Astrocyte (in vitro differentiated cells and primary cell): ENCODE results near the gene AKAP8. TPM values are rescaled to one million over a fixed set of nuclear protein-coding genes. Genes with fewer than 3 reads are reported as not detected.

Experiments used
- DNase-seq: peaks from one replicate; pipeline ENCODE4 v3.0.0-alpha.2; 2010; ENCODE audit warnings: low read depth
- FAIRE-seq: peaks from 2 replicates; lab custom pipeline; 2011; peaks lifted over from hg19 to GRCh38; lab: Jason Lieb, UNC
- H2AFZ ChIP-seq: 2 replicates; pipeline ENCODE4 v1.6.0; 2012; ENCODE audit warnings: low read depth, low read length, inconsistent platforms
- H3K27ac ChIP-seq: 2 replicates; pipeline ENCODE4 v1.5.1; 2011; ENCODE audit warnings: low read depth, low read length, inconsistent platforms
- H3K27me3 ChIP-seq: 2 replicates; pipeline ENCODE4 v1.6.0; 2011; ENCODE audit warnings: low read length, inconsistent platforms; ENCODE audit not compliant: insufficient read depth
- H3K36me3 ChIP-seq: 2 replicates; pipeline ENCODE4 v1.5.1; 2011; ENCODE audit warnings: low read length, inconsistent platforms; ENCODE audit not compliant: insufficient read depth
- H3K4me1 ChIP-seq: 2 replicates; pipeline ENCODE4 v1.5.1; 2011; ENCODE audit warnings: low read length, inconsistent platforms; ENCODE audit not compliant: insufficient read depth
- H3K4me2 ChIP-seq: 2 replicates; pipeline ENCODE4 v1.6.0; 2012; ENCODE audit warnings: low read length, inconsistent platforms
- H3K4me3 ChIP-seq: 2 replicates; pipeline ENCODE4 v1.5.1; 2011; ENCODE audit warnings: low read depth, mild to moderate bottlenecking, low read length, inconsistent platforms; ENCODE audit not compliant: insufficient read depth
- H3K79me2 ChIP-seq: 2 replicates; pipeline ENCODE4 v1.6.0; 2012; ENCODE audit warnings: mild to moderate bottlenecking, low read length, inconsistent platforms; ENCODE audit not compliant: insufficient read depth
- H3K9ac ChIP-seq: 2 replicates; pipeline ENCODE4 v1.6.0; 2012; ENCODE audit warnings: mild to moderate bottlenecking, low read length, inconsistent platforms
- H3K9me3 ChIP-seq: 2 replicates; pipeline ENCODE4 v1.5.1; 2012; ENCODE audit warnings: low read depth, mild to moderate bottlenecking, low read length, inconsistent platforms; ENCODE audit not compliant: insufficient read depth
- H4K20me1 ChIP-seq: 2 replicates; pipeline ENCODE4 v1.6.0; 2012; ENCODE audit warnings: low read length, inconsistent platforms; ENCODE audit not compliant: insufficient read depth
- H3K27ac Mint-ChIP-seq: one replicate; pipeline ENCODE4 v1.8.0; 2021; ENCODE audit warnings: mild to moderate bottlenecking, mixed read lengths; ENCODE audit not compliant: unreplicated experiment
- H3K27me3 Mint-ChIP-seq: one replicate; pipeline ENCODE4 v1.8.0; 2021; ENCODE audit warnings: low read depth, mixed read lengths; ENCODE audit not compliant: unreplicated experiment
- H3K36me3 Mint-ChIP-seq: one replicate; pipeline ENCODE4 v1.8.0; 2021; ENCODE audit warnings: low read depth, mixed read lengths; ENCODE audit not compliant: unreplicated experiment
- H3K4me1 Mint-ChIP-seq: one replicate; pipeline ENCODE4 v1.8.0; 2021; ENCODE audit warnings: low read depth, mixed read lengths; ENCODE audit not compliant: unreplicated experiment
- H3K4me3 Mint-ChIP-seq: one replicate; pipeline ENCODE4 v1.8.0; 2021; ENCODE audit warnings: mild to moderate bottlenecking, moderate library complexity, mixed read lengths; ENCODE audit not compliant: unreplicated experiment
- H3K9me3 Mint-ChIP-seq: one replicate; pipeline ENCODE4 v1.8.0; 2021; ENCODE audit warnings: mild to moderate bottlenecking, mixed read lengths; ENCODE audit not compliant: unreplicated experiment
- EZH2 ChIP-seq: IDR thresholded peaks from 2 replicates; pipeline ENCODE4 v1.6.1; 2012; ENCODE audit warnings: mild to moderate bottlenecking, low read length, inconsistent platforms; ENCODE audit not compliant: insufficient read depth
- total RNA-seq: library from RNA; stranded (reverse); gene quantifications from 2 replicates; pipeline ENCODE4 v1.2.1, GENCODE V29; 2021
- TF ChIP-seq, protein P1 (sequence below): IDR thresholded peaks from 2 replicates; pipeline ENCODE4 v1.5.1; 2011; ENCODE audit warnings: low read depth, mild to moderate bottlenecking, inconsistent platforms, low read length, moderate library complexity; ENCODE audit not compliant: insufficient read depth

Gene AKAP8
- total RNA-seq, 1 donor from 2014 or later = 40.1 TPM

GRCh38 chr19:15425321-15425950 lies 45.8 kb upstream of the AKAP8 start:
- H3K27ac Mint-ChIP-seq = no peak overlapping the region
- Histone ChIP-seq H3K4me2 (no peak overlapping the region), H3K36me3 (peaks cover 20% of the 10 kb centered on the region), H3K79me2 (peaks cover 33% of the 10 kb centered on the region), H3K4me1 (peaks cover 1% of the 10 kb centered on the region), H2AFZ (no peak overlapping the region), H3K27ac (no peak overlapping the region), H3K4me3 (no peak overlapping the region), H3K9me3 (peaks cover 5% of the 10 kb centered on the region), H3K27me3 (no peaks in the 10 kb centered on the region), H4K20me1 (peaks cover 42% of the 10 kb centered on the region), H3K9ac (no peak overlapping the region)
- no peak overlapping the region for H3K4me3 Mint-ChIP-seq
- H3K9me3 Mint-ChIP-seq = no peaks in the 10 kb centered on the region
- no peak for DNase-seq
- H3K36me3 Mint-ChIP-seq = peaks cover 28% of the 10 kb centered on the region
- TF ChIP-seq, protein P1, sequence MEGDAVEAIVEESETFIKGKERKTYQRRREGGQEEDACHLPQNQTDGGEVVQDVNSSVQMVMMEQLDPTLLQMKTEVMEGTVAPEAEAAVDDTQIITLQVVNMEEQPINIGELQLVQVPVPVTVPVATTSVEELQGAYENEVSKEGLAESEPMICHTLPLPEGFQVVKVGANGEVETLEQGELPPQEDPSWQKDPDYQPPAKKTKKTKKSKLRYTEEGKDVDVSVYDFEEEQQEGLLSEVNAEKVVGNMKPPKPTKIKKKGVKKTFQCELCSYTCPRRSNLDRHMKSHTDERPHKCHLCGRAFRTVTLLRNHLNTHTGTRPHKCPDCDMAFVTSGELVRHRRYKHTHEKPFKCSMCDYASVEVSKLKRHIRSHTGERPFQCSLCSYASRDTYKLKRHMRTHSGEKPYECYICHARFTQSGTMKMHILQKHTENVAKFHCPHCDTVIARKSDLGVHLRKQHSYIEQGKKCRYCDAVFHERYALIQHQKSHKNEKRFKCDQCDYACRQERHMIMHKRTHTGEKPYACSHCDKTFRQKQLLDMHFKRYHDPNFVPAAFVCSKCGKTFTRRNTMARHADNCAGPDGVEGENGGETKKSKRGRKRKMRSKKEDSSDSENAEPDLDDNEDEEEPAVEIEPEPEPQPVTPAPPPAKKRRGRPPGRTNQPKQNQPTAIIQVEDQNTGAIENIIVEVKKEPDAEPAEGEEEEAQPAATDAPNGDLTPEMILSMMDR = no peak
- no peak for TF ChIP-seq EZH2
- FAIRE-seq = no peak
- no peaks in the 10 kb centered on the region for H3K27me3 Mint-ChIP-seq
- peaks cover under 1% of the 10 kb centered on the region for H3K4me1 Mint-ChIP-seq

GRCh38 chr19:15424692-15425272 lies 45.2 kb upstream of the AKAP8 start:
- Mint-ChIP-seq H3K36me3 (peaks cover 27% of the 10 kb centered on the region), H3K27me3 (no peaks in the 10 kb centered on the region), H3K4me3 (no peak overlapping the region), H3K27ac (no peak overlapping the region), H3K4me1 (no peaks in the 10 kb centered on the region), H3K9me3 (no peaks in the 10 kb centered on the region)
- Histone ChIP-seq H3K27ac (no peak overlapping the region), H3K27me3 (no peaks in the 10 kb centered on the region), H3K9ac (no peak overlapping the region), H3K36me3 (peaks cover 20% of the 10 kb centered on the region), H4K20me1 (peaks cover 36% of the 10 kb centered on the region), H3K4me2 (no peak overlapping the region), H3K4me3 (no peak overlapping the region), H3K9me3 (peaks cover 5% of the 10 kb centered on the region), H3K4me1 (no peaks in the 10 kb centered on the region), H2AFZ (no peak overlapping the region), H3K79me2 (peaks cover 27% of the 10 kb centered on the region)
- no peak for DNase-seq
- FAIRE-seq = no peak
- TF ChIP-seq EZH2 = no peak
- TF ChIP-seq, protein P1 = no peak

GRCh38 chr19:15424121-15424520 lies 44.5 kb upstream of the AKAP8 start:
- Histone ChIP-seq H3K36me3 (peaks cover 20% of the 10 kb centered on the region), H3K27ac (no peak overlapping the region), H3K79me2 (peaks cover 20% of the 10 kb centered on the region), H3K9ac (no peak overlapping the region), H3K4me2 (no peak overlapping the region), H2AFZ (no peak overlapping the region), H4K20me1 (peaks cover 30% of the 10 kb centered on the region), H3K4me3 (no peak overlapping the region), H3K9me3 (peaks cover 5% of the 10 kb centered on the region), H3K27me3 (no peaks in the 10 kb centered on the region), H3K4me1 (peaks cover 6% of the 10 kb centered on the region)
- Mint-ChIP-seq H3K36me3 (peaks cover 30% of the 10 kb centered on the region), H3K27ac (no peak overlapping the region), H3K27me3 (no peaks in the 10 kb centered on the region), H3K9me3 (no peaks in the 10 kb centered on the region), H3K4me3 (no peak overlapping the region), H3K4me1 (peaks cover 1% of the 10 kb centered on the region)
- FAIRE-seq (no peak), DNase-seq (no peak)
- no peak for TF ChIP-seq EZH2
